Fibroblast of lung (primary cell): Measurements from ENCODE around the gene IVD.

Experiments used
- CTCF ChIP-seq, 2 donors: IDR thresholded peaks in 1 of 2; conservative IDR thresholded peaks in 1 of 2; 1 replicate in 1 of 2; 2 replicates in 1 of 2; pipeline ENCODE4 v1.5.1; 2011 to 2012; ENCODE audit warnings: low read length in 2 of 2, control low read depth in 1 of 2, inconsistent platforms in 1 of 2, low read depth in 1 of 2, mild to moderate bottlenecking in 1 of 2
- EZH2 ChIP-seq: IDR thresholded peaks from 2 replicates; pipeline ENCODE4 v1.5.1; 2012; ENCODE audit warnings: low read length, control low read depth, mild to moderate bottlenecking; ENCODE audit errors: missing control alignments

- TF ChIP-seq CTCF (conservative IDR thresholded peaks at IDR 0.05 in 1 of 2, IDR thresholded peaks at IDR 0.05 in 1 of 2; ENCODE audit: low read depth in 1 of 2, low read length in 2 of 2) (no peak), EZH2 (no peak)
Observed at GRCh38 chr15:40366457-40367370, 38.9 kb upstream of the IVD start.
